ENCODE measurements around the gene MRM2.

The MRM2 gene

DNA sequence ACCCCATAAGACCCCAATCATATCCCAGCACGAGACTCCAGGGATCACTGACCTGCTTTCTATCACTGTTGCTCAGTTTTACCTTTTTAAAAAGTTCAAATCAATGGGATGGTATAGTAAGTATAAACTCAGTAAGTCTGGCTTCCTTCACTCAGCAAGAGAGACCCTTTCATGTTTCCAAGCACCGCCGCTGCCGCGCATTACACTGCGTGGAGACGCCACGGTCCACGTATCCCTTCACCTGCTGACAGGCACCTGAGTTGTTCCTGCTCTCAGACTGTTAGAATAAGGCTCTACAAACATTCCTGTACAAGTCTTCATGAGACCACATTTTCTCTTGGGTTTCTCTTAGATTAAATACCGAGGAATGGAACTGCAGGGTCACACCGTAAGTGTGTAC, 37.6 kb downstream of the MRM2 start:
- H3K4me3 ChIP-seq (ENCODE audit: low read length): no peak overlapping the region
- DNase-seq (ENCODE audit: low read depth): no peak
- TF ChIP-seq CTCF (conservative IDR thresholded peaks at IDR 0.05; ENCODE audit: low read length): no peak

DNA sequence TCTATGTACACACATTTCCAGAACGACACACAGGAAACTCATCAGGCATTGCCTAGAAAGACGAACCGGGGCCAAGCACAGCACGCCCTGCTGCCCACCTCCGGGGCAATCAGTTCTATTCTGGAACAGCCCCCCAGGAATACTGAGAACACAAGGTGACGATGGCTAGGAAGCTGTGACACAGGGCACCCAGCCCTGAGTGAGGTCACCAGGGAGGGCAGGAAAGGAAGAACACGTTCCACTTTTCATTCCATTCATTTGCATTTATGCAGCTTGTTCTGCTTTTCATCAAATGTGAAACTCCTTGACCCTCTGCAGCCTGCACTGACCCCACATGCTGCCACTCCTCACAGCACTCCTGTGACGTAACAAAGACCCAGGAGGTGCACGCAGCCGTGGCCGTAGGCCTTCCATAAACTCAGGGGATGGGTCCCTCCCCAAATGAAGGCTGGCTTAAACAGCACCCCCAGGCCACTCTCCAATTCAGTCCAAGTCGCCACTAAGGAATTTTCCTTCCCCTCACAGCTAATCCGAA, 38.2 kb downstream of the MRM2 start:
- no peak for TF ChIP-seq CTCF (conservative IDR thresholded peaks at IDR 0.05; ENCODE audit: low read length)
- no peak overlapping the region for H3K4me3 ChIP-seq (ENCODE audit: low read length)
- no peak for DNase-seq (ENCODE audit: low read depth)

DNA sequence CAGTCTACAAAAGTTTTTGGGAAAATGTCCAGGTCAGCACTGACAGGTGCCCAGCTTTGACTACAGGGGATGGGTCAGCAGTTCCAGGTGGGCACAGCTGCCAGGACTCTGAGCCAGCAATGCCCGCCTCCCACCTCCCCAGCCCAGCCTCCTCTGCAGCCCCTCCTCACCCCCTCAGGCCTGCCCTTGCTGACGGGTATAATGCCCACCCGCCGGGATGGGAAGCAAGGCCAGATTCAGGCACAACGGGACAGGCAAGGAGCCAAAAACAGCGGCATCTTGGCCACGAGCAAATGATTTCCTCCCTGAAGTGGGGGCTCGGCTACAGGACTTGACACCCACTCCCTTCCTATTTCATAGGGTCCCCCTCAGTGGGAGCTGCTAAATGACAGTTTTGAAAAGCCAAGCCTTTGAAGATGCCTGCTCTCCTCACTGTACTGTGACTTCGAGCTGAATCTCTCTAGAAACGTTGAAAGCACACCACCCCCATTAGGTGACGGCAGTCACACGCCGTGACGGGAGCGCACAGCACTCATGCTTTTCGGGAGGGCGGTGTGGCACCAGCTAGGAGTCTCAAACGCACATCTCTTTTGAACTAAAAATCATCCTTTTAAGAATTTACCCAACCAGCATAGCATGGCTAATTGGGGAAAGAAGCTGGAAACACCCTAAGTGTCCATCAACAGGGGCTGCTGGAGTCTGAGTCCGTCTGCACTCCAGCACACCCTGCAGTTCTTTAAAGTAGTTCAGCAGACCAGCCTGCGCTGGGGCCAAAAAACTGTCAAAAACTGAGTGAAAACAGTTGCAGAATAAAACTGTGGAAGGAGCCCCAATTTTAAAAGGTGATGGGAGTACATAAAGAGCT, 38.9 kb downstream of the MRM2 start:
- no peak for DNase-seq (ENCODE audit: low read depth)
- H3K4me3 ChIP-seq (ENCODE audit: low read length): no peak overlapping the region
- no peak for TF ChIP-seq CTCF (conservative IDR thresholded peaks at IDR 0.05; ENCODE audit: low read length)

DNA sequence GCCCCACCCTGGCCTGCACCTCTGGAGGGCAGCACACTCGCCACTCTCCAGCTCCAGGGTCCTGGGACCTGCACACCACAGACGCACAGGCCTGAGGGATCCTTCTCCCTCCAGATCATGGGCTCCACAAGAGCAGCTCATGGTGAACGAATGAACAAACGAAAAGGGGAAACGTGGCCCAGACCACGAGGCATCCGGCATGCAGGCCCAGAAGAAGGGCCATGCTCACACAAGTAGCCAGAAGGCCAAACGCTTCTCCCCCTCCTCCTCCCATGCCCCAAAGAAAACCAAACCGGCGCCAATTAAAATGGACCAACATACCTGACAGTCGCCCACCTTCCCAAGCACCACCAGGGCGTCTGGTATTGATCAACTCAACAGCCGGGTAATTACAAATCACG, 39.6 kb downstream of the MRM2 start:
- no peak for TF ChIP-seq CTCF (conservative IDR thresholded peaks at IDR 0.05; ENCODE audit: low read length)

DNA sequence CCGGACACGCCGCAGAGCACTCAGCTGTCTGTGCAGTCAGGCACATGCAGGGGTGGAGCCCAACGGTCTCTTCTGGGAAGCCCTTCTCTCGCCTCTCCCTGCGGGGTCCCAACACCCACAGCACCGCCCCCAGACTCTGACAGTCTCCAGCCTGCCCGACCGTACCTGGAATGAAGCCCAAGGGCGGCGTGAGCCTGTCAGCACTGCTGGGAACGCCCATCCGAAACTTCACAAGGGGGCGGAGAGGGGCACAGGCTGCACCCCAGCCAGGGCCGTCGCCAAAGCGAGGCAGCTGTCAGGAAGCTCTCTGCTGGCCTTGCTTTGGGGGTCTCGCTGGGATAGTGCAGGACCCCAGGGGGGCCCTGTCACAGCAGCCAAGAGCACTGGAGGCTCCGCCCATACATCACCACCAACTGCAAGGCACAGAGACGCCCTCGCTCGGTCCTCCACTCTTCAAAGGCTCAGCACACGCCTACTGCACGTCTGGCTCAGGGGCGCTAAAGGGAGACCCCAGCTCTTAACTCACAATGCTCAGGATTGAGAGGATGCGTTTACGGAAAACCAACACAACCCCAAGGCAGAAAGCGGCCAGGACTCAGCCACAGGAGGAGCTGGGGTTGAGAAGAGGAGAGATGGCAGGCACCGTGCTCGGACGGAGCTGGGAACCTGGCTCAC, 40.2 kb downstream of the MRM2 start:
- no peak overlapping the region for H3K4me3 ChIP-seq (ENCODE audit: low read length)
- no peak for DNase-seq (ENCODE audit: low read depth)
- TF ChIP-seq CTCF (conservative IDR thresholded peaks at IDR 0.05; ENCODE audit: low read length): no peak

More for the DNA sequence above, 39.6 kb downstream of the MRM2 start:
- DNase-seq (ENCODE audit: low read depth): no peak
- H3K4me3 ChIP-seq (ENCODE audit: low read length): no peak overlapping the region

DNA sequence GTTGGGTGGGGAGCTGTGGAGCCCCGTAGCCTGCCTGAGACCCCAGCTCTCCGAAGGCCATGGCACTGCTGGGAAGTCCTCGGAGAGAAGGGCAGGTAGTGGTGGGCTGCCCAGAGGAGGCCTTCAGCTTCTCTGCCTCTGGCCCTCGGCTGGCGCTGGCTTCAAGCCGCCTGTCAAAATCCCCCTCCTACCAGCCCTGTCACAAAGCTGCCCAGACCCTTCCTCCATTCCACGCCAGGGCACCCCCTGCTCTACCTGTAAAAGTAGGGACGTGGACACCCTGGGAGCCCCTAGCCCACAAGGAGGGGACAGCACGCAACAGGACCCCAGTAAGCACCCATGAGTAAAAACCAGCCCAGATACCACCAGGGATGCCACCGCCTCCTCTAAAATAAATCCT, 40.9 kb downstream of the MRM2 start:
- no peak for DNase-seq (ENCODE audit: low read depth)
- H3K4me3 ChIP-seq (ENCODE audit: low read length): no peak overlapping the region
- TF ChIP-seq CTCF (conservative IDR thresholded peaks at IDR 0.05; ENCODE audit: low read length): no peak
